HepG2 (cell line): ENCODE results near the gene GNMT. TPM values are rescaled to one million over a fixed set of nuclear protein-coding genes. Genes with fewer than 3 reads are reported as not detected.
A peak's percentile ranks its signal among the peaks of the same experiment; 100 is the strongest.

Experiments used
- ATAC-seq: fragments of 200-7000 bp; cut with Tn5 transposase; 3 replicates; pipeline ENCODE4 v1.9.1; 2020; ENCODE audit warnings: mild to moderate bottlenecking, moderate library complexity
- BruUV-seq: library from RNA; stranded (reverse); fragments of 400-500 nt; replicated peaks from 2 replicates; lab custom pipeline; 2021; lab: Mats Ljungman, UMichigan
- CTCF ChIA-PET: fragments of 300-600 bp; formaldehyde crosslinking; extraction: SDS; loops from one replicate; lab custom pipeline; 2021; ENCODE audit warnings: low total read pairs, inconsistent platforms, low intra/inter-chr PET ratio; lab: Yijun Ruan, JAX
- POLR2A ChIA-PET: fragments of 350-600 bp; sonication (Branson Sonifier 250); formaldehyde crosslinking; loops from one replicate; lab custom pipeline; 2020; ENCODE audit warnings: antibody characterized with exemption, inconsistent platforms; lab: Yijun Ruan, JAX
- DNase-seq: peaks from one replicate; pipeline ENCODE4 v3.0.0-alpha.2; 2015; ENCODE audit warnings: low spot score
- FAIRE-seq: peaks from 3 replicates; lab custom pipeline; 2011; peaks lifted over from hg19 to GRCh38; lab: Jason Lieb, UNC
- H2AFZ ChIP-seq: one replicate; pipeline ENCODE4 v1.6.1; 2011; ENCODE audit warnings: low read length, inconsistent platforms
- H3K27ac ChIP-seq: fragments of 300-600 bp; 3 replicates; pipeline ENCODE4 v1.8.0; 2011; ENCODE audit warnings: mixed run types, mild to moderate bottlenecking, mixed read lengths, low read length, inconsistent platforms; ENCODE audit not compliant: insufficient read depth; ENCODE audit errors: extremely low read length
- H3K27me3 ChIP-seq, 2 experiments: fragments of 200-600 bp in 1 of 2; 2 replicates in 1 of 2; 3 replicates in 1 of 2; pipeline versions ENCODE4 v1.6.0 to v1.8.0; 2011; ENCODE audit warnings: low read length in 2 of 2, mild to moderate bottlenecking in 2 of 2, moderate library complexity in 2 of 2, inconsistent platforms in 1 of 2; ENCODE audit not compliant: insufficient read depth in 2 of 2, control insufficient read depth in 1 of 2
- H3K36me3 ChIP-seq, 2 experiments: fragments of 200-600 bp in 1 of 2; replicated peaks in 1 of 2; 2 replicates in 1 of 2; 3 replicates in 1 of 2; pipeline versions ENCODE4 v1.5.1 to v1.8.0; 2011; ENCODE audit warnings: low read length in 2 of 2, inconsistent platforms in 1 of 2; ENCODE audit not compliant: insufficient read depth in 2 of 2, control insufficient read depth in 1 of 2
- H3K4me1 ChIP-seq: 2 replicates; pipeline ENCODE4 v1.5.1; 2012; ENCODE audit warnings: low read length, inconsistent platforms; ENCODE audit not compliant: insufficient read depth
- H3K4me2 ChIP-seq: 2 replicates; pipeline ENCODE4 v1.6.0; 2011; ENCODE audit warnings: low read depth, low read length, inconsistent platforms
- H3K4me3 ChIP-seq, 3 experiments: fragments of 200-600 bp in 1 of 3; sonication (generic), shearing (Covaris generic) in 1 of 3; replicated peaks in 1 of 3; 2 replicates each; pipeline ENCODE4 v1.5.1; 2011 to 2016; ENCODE audit warnings: low read length in 3 of 3, inconsistent platforms in 2 of 3, low read depth in 2 of 3, mild to moderate bottlenecking in 2 of 3, control low read depth in 1 of 3, mixed read lengths in 1 of 3; ENCODE audit not compliant: insufficient read depth in 1 of 3
- H3K79me2 ChIP-seq: one replicate; pipeline ENCODE4 v1.6.1; 2011; ENCODE audit warnings: low read length, inconsistent platforms; ENCODE audit not compliant: insufficient read depth
- H3K9ac ChIP-seq: 2 replicates; pipeline ENCODE4 v1.6.0; 2011; ENCODE audit warnings: mild to moderate bottlenecking, low read depth, low read length, inconsistent platforms; ENCODE audit not compliant: insufficient read depth
- H3K9me3 ChIP-seq: 2 replicates; pipeline ENCODE4 v1.5.1; 2012; ENCODE audit warnings: mild to moderate bottlenecking, low read length
- H4K20me1 ChIP-seq: 2 replicates; pipeline ENCODE4 v1.6.0; 2011; ENCODE audit warnings: inconsistent platforms, mild to moderate bottlenecking, low read length, moderate library complexity; ENCODE audit not compliant: insufficient read depth
- HNF1A ChIP-seq, 2 experiments: sonication (generic) in 1 of 2; formaldehyde crosslinking in 1 of 2; IDR thresholded peaks; 2 replicates each; pipeline versions ENCODE4 v1.4.0 to v1.6.1; 2016 to 2020; ENCODE audit warnings: borderline replicate concordance in 1 of 2, low read depth in 1 of 2, mild to moderate bottlenecking in 1 of 2, missing genetic modification reagents in 1 of 2
- MAZ ChIP-seq, 2 experiments: sonication (generic) in 1 of 2; formaldehyde crosslinking in 1 of 2; IDR thresholded peaks; 2 replicates each; pipeline versions ENCODE4 v1.5.0 to v1.6.1; 2012 to 2020; ENCODE audit warnings: low read depth in 2 of 2, mild to moderate bottlenecking in 2 of 2, borderline replicate concordance in 1 of 2, improper control_type of control experiment in 1 of 2, low read length in 1 of 2, missing genetic modification reagents in 1 of 2, moderate library complexity in 1 of 2
- SMAD1 ChIP-seq: sonication (generic); formaldehyde crosslinking; IDR thresholded peaks from 2 replicates; pipeline ENCODE4 v1.4.0; 2020; ENCODE audit warnings: missing genetic modification reagents, low read depth, mild to moderate bottlenecking, borderline replicate concordance
- ZNF143 ChIP-seq: sonication (generic); formaldehyde crosslinking; IDR thresholded peaks from 2 replicates; pipeline ENCODE4 v1.4.0; 2020; ENCODE audit warnings: missing genetic modification reagents
- ZNF350 ChIP-seq: sonication (generic); formaldehyde crosslinking; IDR thresholded peaks from 2 replicates; pipeline ENCODE4 v1.4.0; 2020; ENCODE audit warnings: mild to moderate bottlenecking, low read depth, missing genetic modification reagents, borderline replicate concordance
- ZZZ3 ChIP-seq: sonication (generic); formaldehyde crosslinking; IDR thresholded peaks from 2 replicates; pipeline ENCODE4 v1.4.0; 2020; ENCODE audit warnings: missing genetic modification reagents, mild to moderate bottlenecking, borderline replicate concordance
- WGBS: methylation state at CpG from one replicate; pipeline ENCODE4 v1.1.6; 2017; ENCODE audit warnings: low lambda C conversion rate; 5-methylcytosine and 5-hydroxymethylcytosine counted together
- in situ Hi-C: cut with HindIII; loops from 2 replicates; pipeline ENCODE4 v1.10.0; 2017; ENCODE audit warnings: low pct_unique_long_range_greater_than_20kb; ENCODE audit not compliant: extremely low pct_ligation_motif_present
- intact Hi-C: fragments of 100-400 bp; cut with micrococcal nuclease; formaldehyde crosslinking; loops from one replicate; pipeline ENCODE4 v1.10.0; 2022; ENCODE audit not compliant: unreplicated experiment
- polyA plus RNA-seq, 8 experiments: library from polyadenylated mRNA; depleted of rRNA in 3 of 8; stranded (reverse) in 7 of 8; unstranded in 1 of 8; fragments of >200 nt; fragmentation: Illumina TruSeq in 4 of 8; extraction: Trizol in 4 of 8; gene quantifications; 2 replicates each; pipeline versions ENCODE4 v1.2.1 to v1.2.3, GENCODE V29; 2011 to 2016; ENCODE audit warnings: low read depth in 4 of 8, missing spikeins in 1 of 8, mixed read lengths in 1 of 8; ENCODE audit not compliant: insufficient read depth in 1 of 8
- total RNA-seq, 5 experiments: library from RNA; depleted of rRNA; stranded (reverse); fragments of >200 nt; fragmentation: Illumina TruSeq; extraction: Trizol; gene quantifications; 2 replicates each; pipeline ENCODE4 v1.2.3, GENCODE V29; 2016; ENCODE audit warnings: low read depth in 1 of 5

GNMT gene
- total and polyA plus RNA-seq, 2 of the 13 experiments (the other 11 are each of a cell fraction or from before 2014, with no cell fraction given) = 2.8 to 7.0 TPM

- Histone ChIP-seq H3K27me3 (no peaks in the 10 kb centered on the region), H3K79me2 (no peaks in the 10 kb centered on the region), H3K4me2 (peak overlapping the region; percentile 26; the same call in 1 of the 2 replicates), H3K4me1 (peaks cover 47% of the 10 kb centered on the region), H3K9me3 (no peaks in the 10 kb centered on the region), H4K20me1 (no peaks in the 10 kb centered on the region), H3K9ac (0 out of 2 replicates have a peak overlapping the region, but pooled peaks have one; percentile 13)
- ChIA-PET CTCF (no interaction called here), POLR2A (interaction anchor here (1.0 to 3.4 kb wide), 10 partner anchors 8 to 84 kb away, joined by 3 to 38 read pairs (median 8); partner anchors contain the start of genes CNPY3, CUL7, GNMT and KLHDC3)
- in situ Hi-C loops (no loop called here), intact Hi-C loops (no loop called here)
- FAIRE-seq (no peak), DNase-seq (no peak), ATAC-seq (peak; percentile 41)
- 63% methylated on average over 1 of the region's 2 CpGs for WGBS
- no peak for TF ChIP-seq HNF1A (IDR thresholded peaks at IDR 0.05; ENCODE audit: low read depth)
- TF ChIP-seq HNF1A (CRISPR knock-in tag; IDR thresholded peaks at IDR 0.05; ENCODE audit: borderline replicate concordance) = 0 out of 2 replicates have a peak, but pooled peaks have one; percentile 16
- no peak for TF ChIP-seq ZNF143 (CRISPR knock-in tag)
- TF ChIP-seq ZNF350 (CRISPR knock-in tag) = 0 out of 2 replicates have a peak, but pooled peaks have one; percentile 10
- TF ChIP-seq MAZ (IDR thresholded peaks at IDR 0.05; ENCODE audit: borderline replicate concordance, low read depth, low read length) = 0 out of 2 replicates have a peak, but pooled peaks have one; percentile 1
- no peak for TF ChIP-seq MAZ (CRISPR knock-in tag; IDR thresholded peaks at IDR 0.05; ENCODE audit: low read depth)
- 0 out of 2 replicates have a peak, but pooled peaks have one; percentile 51 for TF ChIP-seq SMAD1 (CRISPR knock-in tag)
- TF ChIP-seq ZZZ3 (CRISPR knock-in tag) = 0 out of 2 replicates have a peak, but pooled peaks have one; percentile 48
- TF ChIP-seq, all 625 proteins: peak for 5
- Histone ChIP-seq H3K36me3 (no peaks in the 10 kb centered on the region), H2AFZ (no peak overlapping the region), H3K27ac (peak overlapping the region; percentile 53), H3K4me3 (no peak overlapping the region)
- BruUV-seq = no TSS peak
Measured at GRCh38 chr6:42969431-42969830, 8.9 kb downstream of the GNMT start.
